ENCODE data around the gene FAM209B.
"Not testable (repeated sequence)": the region's sequence is repeated elsewhere in the genome, so short reads cannot be mapped to it uniquely, and the experiment has no call there.

FAM209B gene

GRCh38 chr20:56540415-56540814 lies 7.4 kb downstream of the FAM209B start:
- DNase-seq (ENCODE audit: low spot score) = no peak

DNA sequence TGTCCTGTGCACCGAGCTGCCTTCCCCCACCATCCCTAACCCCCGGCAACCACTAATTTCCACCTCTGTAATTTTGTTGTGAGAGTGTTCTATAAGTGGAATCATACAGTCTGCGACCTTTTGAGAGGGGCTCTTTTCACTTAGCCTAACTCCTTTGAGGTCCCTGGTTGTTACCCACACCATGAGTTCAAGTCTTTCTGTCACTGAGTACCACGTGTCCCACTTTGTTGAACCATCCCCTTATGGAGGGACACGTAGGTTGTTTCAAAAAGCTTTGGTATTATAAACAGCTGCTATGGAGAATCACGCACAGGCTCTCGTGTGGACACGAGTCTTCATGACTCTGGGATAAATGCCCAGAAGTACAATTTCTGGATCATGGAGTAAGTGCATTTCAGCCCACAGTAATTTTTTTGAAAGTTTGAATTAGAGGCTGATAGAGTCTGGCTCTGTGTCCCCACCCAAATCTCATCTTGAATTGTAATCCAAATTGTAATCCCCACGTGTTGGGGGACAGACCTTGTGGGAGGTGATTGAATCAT lies 9.5 kb downstream of the FAM209B start:
- no peak for DNase-seq (ENCODE audit: low spot score)

GRCh38 chr20:56551571-56551970 lies 18.5 kb downstream of the FAM209B start:
- no peak for DNase-seq (ENCODE audit: low spot score)

DNA sequence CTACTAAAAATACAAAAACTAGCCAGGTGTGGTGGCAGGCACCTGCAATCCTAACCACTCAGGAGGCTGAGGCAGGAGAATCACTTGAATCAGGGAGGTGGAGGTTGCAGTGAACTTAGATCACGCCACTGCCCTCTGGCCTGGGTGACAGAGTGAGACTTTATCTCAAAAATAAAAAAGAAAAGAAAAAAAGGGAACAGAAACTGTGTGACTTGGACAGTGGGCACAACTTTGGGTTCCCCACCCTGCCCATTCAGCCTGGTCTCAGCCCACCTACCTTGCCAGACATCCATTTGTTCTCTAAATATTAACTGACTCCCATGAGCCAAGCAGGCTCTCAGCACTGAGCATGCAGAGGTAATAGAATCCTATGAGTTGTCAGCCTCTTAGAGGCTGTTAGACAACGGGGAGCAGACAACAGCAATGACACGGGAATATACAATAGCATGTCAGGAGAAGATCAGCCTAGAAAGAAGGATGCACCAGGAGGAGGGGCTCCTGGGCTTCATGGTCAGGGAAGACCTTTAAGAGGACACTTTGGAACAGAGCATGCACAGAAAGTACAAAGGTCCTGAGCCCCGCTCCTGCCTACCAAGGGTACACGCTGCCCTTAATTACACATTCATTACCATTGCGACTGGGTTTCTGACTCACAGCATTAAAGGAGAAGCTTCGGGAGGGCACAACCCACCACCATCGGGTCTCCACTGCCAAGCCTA lies 20.0 kb downstream of the FAM209B start:
- DNase-seq (ENCODE audit: low spot score) = no peak

DNA sequence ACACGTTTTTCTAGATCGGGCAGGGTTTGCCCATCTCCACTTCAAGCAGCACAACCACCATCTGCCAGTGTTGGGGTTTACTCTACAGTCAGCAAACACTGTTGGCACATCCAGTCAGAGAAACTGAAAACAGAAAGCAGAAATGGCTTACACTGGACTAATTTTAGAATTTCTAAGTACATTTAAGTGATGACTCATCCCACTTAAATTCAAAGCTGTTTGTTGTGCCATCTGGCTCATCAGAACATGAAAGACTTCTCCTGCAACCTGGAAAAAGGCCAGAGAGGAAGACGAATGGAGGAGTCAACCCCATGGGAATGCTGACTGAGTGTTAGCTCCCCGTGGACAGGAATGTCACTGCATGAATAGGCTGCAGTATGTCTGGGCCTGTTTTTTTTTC lies 21.8 kb downstream of the FAM209B start:
- no peak for DNase-seq (ENCODE audit: low spot score)

- DNase-seq (ENCODE audit: low spot score) = no peak
Observed at GRCh38 chr20:56558968-56559367, 25.9 kb downstream of the FAM209B start.

GRCh38 chr20:56564526-56564925 lies 31.5 kb downstream of the FAM209B start:
- DNase-seq (ENCODE audit: low spot score) = not testable (repeated sequence)

DNA sequence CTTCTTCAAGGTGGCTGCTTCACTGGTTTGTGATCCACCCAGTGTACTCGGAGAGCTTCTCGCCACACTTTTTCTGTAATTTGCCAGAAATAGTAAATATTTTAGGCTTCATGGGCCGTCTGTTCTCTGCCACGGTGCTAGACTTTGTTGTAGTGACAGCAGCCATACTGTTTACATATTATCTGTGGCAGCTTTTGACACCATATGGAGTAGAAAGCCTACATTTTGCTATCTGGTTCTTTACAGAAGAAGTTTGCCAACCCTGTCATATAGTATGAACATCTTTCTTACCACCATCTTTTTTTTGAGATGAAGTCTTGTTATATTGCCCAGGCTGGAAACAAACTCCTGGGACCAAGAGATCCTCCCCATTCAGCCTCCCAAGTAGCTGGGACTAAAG lies 32.5 kb downstream of the FAM209B start:
- DNase-seq (ENCODE audit: low spot score) = no peak

DNA sequence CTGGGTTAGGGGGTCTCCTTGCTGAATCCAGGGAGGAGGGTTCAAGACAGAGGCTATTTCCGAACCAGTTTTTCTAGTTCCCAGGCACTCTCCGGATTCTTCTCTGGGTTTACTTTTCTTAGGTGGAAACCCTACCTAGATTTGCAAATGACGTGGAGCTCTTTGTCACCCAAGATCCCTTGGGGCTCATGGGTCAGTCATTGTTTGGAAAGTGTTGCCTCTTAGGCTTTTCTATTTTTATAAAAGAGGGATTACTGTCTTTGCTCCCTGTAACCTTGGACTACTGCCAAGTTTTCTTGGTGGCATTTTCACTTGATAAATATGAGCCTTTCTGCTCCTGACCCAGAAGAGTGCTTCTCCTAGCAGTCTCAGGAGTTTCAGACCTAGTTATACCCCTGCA lies 33.6 kb downstream of the FAM209B start:
- DNase-seq (ENCODE audit: low spot score) = no peak

DNA sequence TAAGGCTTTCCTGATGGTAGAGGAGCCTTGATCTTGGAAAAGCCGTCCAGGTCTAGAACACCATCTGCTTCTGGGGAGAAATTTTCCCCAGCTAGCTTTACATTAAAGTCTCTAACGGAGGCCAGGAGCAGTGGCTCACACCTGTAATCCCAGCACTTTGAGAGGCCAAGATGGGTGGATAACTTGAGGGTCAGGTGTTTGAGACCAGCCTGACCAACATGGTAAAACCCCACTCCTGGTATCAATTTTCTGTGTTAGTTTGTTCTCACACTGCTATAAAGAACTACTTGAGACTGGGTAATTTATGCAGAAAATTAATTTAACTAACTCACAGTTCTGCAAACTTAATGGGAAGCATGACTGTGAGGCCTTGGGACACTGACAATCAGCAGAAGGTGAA lies 37.8 kb downstream of the FAM209B start:
- DNase-seq (ENCODE audit: low spot score) = no peak

DNA sequence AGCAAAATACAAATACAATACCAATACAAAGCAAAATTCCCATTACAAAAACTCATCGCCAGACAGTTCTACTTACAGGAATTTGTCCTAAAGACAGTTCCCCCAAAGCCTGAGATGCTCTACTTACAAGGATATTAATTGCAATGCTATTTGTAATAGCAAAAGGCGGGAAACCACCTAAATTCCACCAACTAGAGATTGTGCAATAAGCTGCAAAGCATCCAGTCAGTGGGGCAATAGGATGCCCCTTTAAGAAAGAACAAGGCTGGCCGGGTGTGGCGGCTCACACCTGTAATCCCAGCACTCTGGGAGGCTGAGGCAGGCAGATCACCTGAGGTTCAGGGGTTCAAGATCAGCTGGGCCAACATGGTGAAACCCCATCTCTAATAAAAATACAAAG lies 39.1 kb downstream of the FAM209B start:
- DNase-seq (ENCODE audit: low spot score) = no peak

DNA sequence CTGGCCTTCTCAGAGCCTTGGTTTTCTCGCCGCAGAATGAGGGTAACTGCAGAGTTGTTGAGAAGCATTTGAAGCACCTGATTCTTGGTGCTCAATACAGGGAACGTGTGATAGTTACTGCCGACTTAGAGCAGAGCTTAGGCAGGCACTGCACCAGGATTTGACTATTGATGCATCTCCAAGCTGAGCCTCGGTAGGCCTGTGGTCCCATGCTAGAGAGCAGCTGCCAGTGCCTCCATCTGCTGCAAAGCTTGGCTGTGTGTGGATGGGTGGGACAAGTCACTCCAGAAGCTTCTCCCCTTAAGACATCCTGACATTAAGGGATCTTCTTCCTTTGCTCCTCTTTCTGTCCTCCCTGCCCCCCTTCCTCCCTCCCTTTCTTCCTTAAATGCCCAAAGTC lies 40.9 kb downstream of the FAM209B start:
- no peak for DNase-seq (ENCODE audit: low spot score)

DNA sequence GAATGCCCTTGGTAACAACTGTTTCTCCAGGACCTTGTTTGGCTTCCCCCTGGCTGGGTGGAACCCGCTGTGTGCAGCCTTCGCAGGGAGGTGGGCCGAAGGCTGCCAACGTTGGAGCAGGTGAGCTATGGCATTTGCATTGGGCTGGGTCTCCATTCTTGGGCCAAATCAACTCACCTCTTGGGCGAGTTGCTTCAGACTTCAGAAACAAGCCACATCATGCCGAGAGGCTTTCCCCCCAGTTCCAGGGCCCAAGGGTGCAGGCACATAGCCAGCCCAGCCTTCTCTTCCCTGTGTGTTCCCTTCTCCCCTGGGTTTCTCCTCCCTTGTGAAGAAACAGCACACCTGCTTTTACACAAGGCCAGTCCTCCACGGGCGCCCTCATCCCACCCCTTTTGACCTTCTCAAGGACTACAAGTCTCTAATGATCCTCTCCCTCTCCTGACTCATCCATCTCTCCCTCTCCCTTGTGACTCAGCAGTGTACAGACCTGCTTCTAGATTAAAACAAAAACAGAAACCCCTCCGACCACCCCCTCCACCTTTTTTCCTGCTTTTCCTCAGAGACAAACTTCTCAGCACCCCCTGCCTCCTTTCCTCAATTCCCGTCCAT lies 41.6 kb downstream of the FAM209B start:
- DNase-seq (ENCODE audit: low spot score) = no peak

GRCh38 chr20:56575157-56575556 lies 42.1 kb downstream of the FAM209B start:
- DNase-seq (ENCODE audit: low spot score) = no peak

GRCh38 chr20:56575961-56576360 lies 42.9 kb downstream of the FAM209B start:
- DNase-seq (ENCODE audit: low spot score) = no peak

GRCh38 chr20:56579301-56579710 lies 46.3 kb downstream of the FAM209B start:
- no peak for DNase-seq (ENCODE audit: low spot score)

DNA sequence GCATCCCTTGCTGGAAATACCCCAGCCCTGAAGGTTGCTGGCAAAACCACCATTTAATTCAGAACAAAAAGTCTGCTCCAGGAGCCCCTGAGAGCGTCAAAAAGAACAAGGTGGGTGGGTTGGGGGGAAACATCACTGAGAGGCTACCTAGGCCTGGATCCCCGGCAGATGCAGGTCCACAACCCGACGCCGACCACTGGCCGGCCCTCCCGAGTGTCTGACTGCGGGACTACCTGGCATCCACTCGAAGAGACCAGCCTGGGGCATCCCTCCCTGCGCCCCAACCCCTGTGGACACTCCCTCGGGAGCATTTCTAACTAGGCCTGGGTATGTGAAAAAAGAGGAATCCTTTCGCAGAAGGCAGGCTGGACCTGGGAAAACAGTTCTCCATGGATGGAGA lies 47.2 kb downstream of the FAM209B start:
- no peak for DNase-seq (ENCODE audit: low spot score)

GRCh38 chr20:56581701-56582100 lies 48.7 kb downstream of the FAM209B start:
- no peak for DNase-seq (ENCODE audit: low spot score)

DNA sequence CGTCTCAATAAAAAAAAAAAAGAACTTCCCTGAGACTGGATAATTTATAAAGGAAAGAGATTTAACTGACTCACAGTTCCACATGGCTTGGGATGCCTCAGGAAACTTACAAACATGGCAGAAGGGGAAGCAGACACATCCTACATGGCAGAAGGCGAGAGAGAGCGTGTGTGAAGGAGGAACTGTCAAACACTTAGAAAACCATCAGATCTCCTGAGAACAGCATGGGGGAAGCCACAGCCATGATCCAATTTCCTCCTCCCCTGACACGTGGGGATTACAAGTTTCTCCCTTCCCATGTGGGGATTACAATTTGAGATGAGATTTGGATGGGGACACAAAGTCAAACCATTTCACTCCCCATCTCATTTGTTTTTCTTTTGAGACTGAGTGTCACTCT lies 49.5 kb downstream of the FAM209B start:
- no peak for DNase-seq (ENCODE audit: low spot score)

- DNase-seq (ENCODE audit: low spot score) = no peak
Observed at GRCh38 chr20:56584916-56585315, 51.9 kb downstream of the FAM209B start.
